Gastrocnemius medialis (tissue), 4 donors: Measurements from ENCODE around the gene KDM4B. TPM values are rescaled to one million over a fixed set of nuclear protein-coding genes. Genes with fewer than 3 reads are reported as not detected.
"Not testable (repeated sequence)": the region's sequence is repeated elsewhere in the genome, so short reads cannot be mapped to it uniquely, and the experiment has no call there.

ENCODE experiments used
- ATAC-seq, 2 donors: fragments of 150-250 bp; one replicate each; pipeline ENCODE4 v1.9.1; 2016
- DNase-seq, 2 donors: peaks; one replicate each; pipeline ENCODE4 v3.0.0-alpha.2; 2019
- H3K27ac ChIP-seq, 4 donors: fragments of 200-600 bp; sonication (generic); 1 replicate in 1 of 4; 2 replicates in 3 of 4; pipeline ENCODE4 v1.5.1; 2016 to 2018; ENCODE audit warnings: mild to moderate bottlenecking in 2 of 4, moderate library complexity in 1 of 4
- H3K27me3 ChIP-seq, 3 donors: fragments of 200-600 bp; sonication (generic) in 2 of 3; 1 replicate in 1 of 3; 2 replicates in 2 of 3; pipeline versions ENCODE4 v1.5.1 to v1.6.0; 2016 to 2019; ENCODE audit warnings: mild to moderate bottlenecking in 1 of 3, moderate library complexity in 1 of 3
- H3K36me3 ChIP-seq, 2 donors: fragments of 200-600 bp; sonication (generic) in 1 of 2; one replicate each; pipeline ENCODE4 v1.5.1; 2017 to 2018
- H3K4me1 ChIP-seq, 2 donors: fragments of 200-600 bp; sonication (generic) in 1 of 2; one replicate each; pipeline ENCODE4 v1.5.1; 2016 to 2017; ENCODE audit warnings: mild to moderate bottlenecking in 2 of 2
- H3K4me3 ChIP-seq, 4 donors: fragments of 200-600 bp; sonication (generic) in 3 of 4; 1 replicate in 1 of 4; 2 replicates in 3 of 4; pipeline ENCODE4 v1.5.1; 2016 to 2019; ENCODE audit warnings: mild to moderate bottlenecking in 2 of 4
- H3K9me3 ChIP-seq, 3 donors: fragments of 200-600 bp; sonication (generic) in 2 of 3; 1 replicate in 1 of 3; 2 replicates in 2 of 3; pipeline ENCODE4 v1.5.1; 2016 to 2019
- CTCF ChIP-seq, 5 experiments: fragments of 450-650 bp in 3 of 5; fragments of 200-600 bp in 2 of 5; sonication (generic) in 2 of 5; IDR thresholded peaks in 4 of 5; conservative IDR thresholded peaks in 1 of 5; 1 replicate in 4 of 5; 2 replicates in 1 of 5; pipeline ENCODE4 v1.5.1; 2016 to 2019; ENCODE audit warnings: antibody characterized with exemption in 5 of 5, mild to moderate bottlenecking in 3 of 5, moderate library complexity in 3 of 5
- POLR2A ChIP-seq, 2 donors: fragments of 450-650 bp; IDR thresholded peaks; one replicate each; pipeline ENCODE4 v1.6.1; 2017; ENCODE audit warnings: antibody characterized with exemption in 2 of 2, mild to moderate bottlenecking in 2 of 2, moderate library complexity in 2 of 2
- in situ Hi-C, 4 donors: fragments of 200-750 bp; cut with MboI; loops; one replicate each; pipeline versions ENCODE4 v1.15.0 to v1.8.0; 2017; ENCODE audit warnings: low sequenced_read_pairs in 4 of 4
- intact Hi-C: fragments of 100-400 bp; cut with DNase I; formaldehyde crosslinking; loops from one replicate; pipeline ENCODE4 v1.15.1; 2023; ENCODE audit warnings: low total_unique reads
- microRNA-seq, 2 donors: library from miRNA; unstranded; fragments of <30 nt; microRNA quantifications; one replicate each; pipeline ENCODE4, GENCODE V29; 2016; ENCODE audit warnings: borderline replicate concordance in 2 of 2
- total RNA-seq, 4 donors: library from RNA; depleted of rRNA; stranded (reverse); fragments of >200 nt; gene quantifications; one replicate each; pipeline versions ENCODE4 v1.1.0 to v1.2.3, GENCODE V29; 2016

KDM4B gene
- total RNA-seq, 4 donors from 2014 or later, result 40.9 to 61.4 (median 46.4) TPM

GRCh38 chr19:5194641-5195040 is 225.7 kb downstream of the KDM4B start:
- no peaks in the 10 kb centered on the region for H3K9me3 ChIP-seq
- TF ChIP-seq CTCF (IDR thresholded peaks at IDR 0.05 in 4 of 5, conservative IDR thresholded peaks at IDR 0.05 in 1 of 5) (no peak), POLR2A (IDR thresholded peaks at IDR 0.05) (no peak)
- in situ Hi-C loops (no loop called here), intact Hi-C loops (no loop called here)
- H3K4me3 ChIP-seq, result no peak overlapping the region
- no peak for DNase-seq
- H3K4me1 ChIP-seq, result no peaks in the 10 kb centered on the region
- no peak for ATAC-seq
- no peaks in the 10 kb centered on the region for H3K36me3 ChIP-seq
- H3K27me3 ChIP-seq, result no peaks in the 10 kb centered on the region
- no peak overlapping the region for H3K27ac ChIP-seq

DNA sequence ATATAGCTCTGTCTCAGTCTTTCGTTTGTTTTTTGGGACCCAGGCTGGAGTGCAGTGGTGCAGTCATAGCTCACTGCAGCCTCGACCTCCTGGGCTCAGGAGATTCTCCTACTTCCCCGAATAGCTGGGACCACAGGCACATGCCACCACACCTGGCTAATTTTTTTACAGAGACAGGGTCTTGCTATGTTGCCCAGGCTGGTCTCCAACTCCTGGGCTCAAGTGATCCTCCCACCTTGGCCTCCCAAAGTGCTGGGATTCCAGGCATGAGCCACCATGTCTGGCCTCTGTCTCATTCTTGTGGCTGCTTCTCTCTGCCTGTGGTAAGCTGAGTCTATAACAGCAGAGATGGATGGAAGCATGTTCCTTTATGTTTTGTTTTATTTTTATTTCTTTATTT is 226.7 kb downstream of the KDM4B start:
- H3K4me3 ChIP-seq, H3K9me3 ChIP-seq, H3K27ac ChIP-seq, H3K36me3 ChIP-seq, H3K4me1 ChIP-seq, ATAC-seq, H3K27me3 ChIP-seq, DNase-seq, in situ Hi-C loops, intact Hi-C loops: not testable (repeated sequence)

GRCh38 chr19:5196832-5197231 is 227.9 kb downstream of the KDM4B start:
- H3K27me3 ChIP-seq, result no peaks in the 10 kb centered on the region
- H3K36me3 ChIP-seq, result no peaks in the 10 kb centered on the region
- intact Hi-C loops, result no loop called here
- H3K27ac ChIP-seq, result no peak overlapping the region
- peaks cover 0 to 6% (median 0%) of the 10 kb centered on the region in 3 donors for H3K9me3 ChIP-seq
- H3K4me1 ChIP-seq, result no peaks in the 10 kb centered on the region
- ATAC-seq (no peak), DNase-seq (no peak)
- TF ChIP-seq CTCF (IDR thresholded peaks at IDR 0.05 in 4 of 5, conservative IDR thresholded peaks at IDR 0.05 in 1 of 5), result no peak
- H3K4me3 ChIP-seq, result no peak overlapping the region
- in situ Hi-C loops, result no loop called here

DNA sequence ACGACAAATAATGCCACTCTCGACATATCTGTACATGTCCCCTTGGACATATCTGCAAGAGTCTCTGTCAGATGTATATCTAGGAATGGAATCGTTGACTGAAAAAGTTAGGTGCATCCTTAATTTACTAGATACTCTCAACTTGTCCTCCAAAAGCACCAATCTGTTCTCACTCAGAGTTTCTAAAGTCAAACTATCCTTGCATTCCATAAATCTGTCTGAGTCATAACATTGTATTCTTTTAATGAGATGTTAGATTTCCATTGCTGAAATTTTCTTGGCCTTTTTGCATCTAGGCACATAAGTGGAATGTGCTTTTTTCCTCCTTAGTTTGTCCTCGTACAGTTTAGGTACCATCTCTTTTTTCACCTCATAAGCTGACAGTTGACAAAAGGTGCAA is 231.9 kb downstream of the KDM4B start:
- no peak for TF ChIP-seq CTCF (IDR thresholded peaks at IDR 0.05 in 4 of 5, conservative IDR thresholded peaks at IDR 0.05 in 1 of 5)
- TF ChIP-seq POLR2A (IDR thresholded peaks at IDR 0.05), result no peak
- H3K27me3 ChIP-seq, result no peaks in the 10 kb centered on the region
- H3K27ac ChIP-seq, result no peak overlapping the region
- no peak for DNase-seq
- no peaks in the 10 kb centered on the region for H3K36me3 ChIP-seq
- H3K4me1 ChIP-seq, result no peaks in the 10 kb centered on the region
- in situ Hi-C loops (no loop called here), intact Hi-C loops (no loop called here)
- no peak for ATAC-seq
- H3K9me3 ChIP-seq, result peaks cover 0 to 6% (median 0%) of the 10 kb centered on the region in 3 donors
- no peak overlapping the region for H3K4me3 ChIP-seq

DNA sequence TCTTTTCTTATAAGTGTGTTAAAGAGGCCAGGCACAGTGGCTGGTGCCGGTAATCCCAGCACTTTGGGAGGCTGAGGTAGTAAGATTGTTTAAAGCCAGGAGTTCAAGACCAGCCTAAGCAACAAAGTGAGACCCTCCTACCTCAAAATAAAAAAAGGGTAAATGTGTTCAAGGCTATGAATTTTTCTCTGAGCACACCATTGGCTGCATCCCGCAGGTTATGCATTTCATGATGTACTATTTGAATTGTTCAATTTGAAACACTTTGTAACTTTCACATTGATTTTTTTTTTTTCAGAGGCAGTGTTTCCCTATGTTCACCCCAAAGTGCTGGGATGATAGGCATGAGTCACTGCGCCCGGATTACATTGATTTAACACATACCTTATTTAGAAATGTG is 233.6 kb downstream of the KDM4B start:
- in situ Hi-C loops (no loop called here), intact Hi-C loops (no loop called here)
- Histone ChIP-seq H3K27ac (no peak overlapping the region), H3K36me3 (peaks cover 0 to 4% of the 10 kb centered on the region in 2 donors), H3K27me3 (no peaks in the 10 kb centered on the region), H3K4me3 (no peak overlapping the region), H3K9me3 (peaks cover 0 to 6% (median 0%) of the 10 kb centered on the region in 3 donors), H3K4me1 (no peaks in the 10 kb centered on the region)
- DNase-seq, result no peak
- no peak for TF ChIP-seq POLR2A (IDR thresholded peaks at IDR 0.05)
- TF ChIP-seq CTCF (IDR thresholded peaks at IDR 0.05 in 4 of 5, conservative IDR thresholded peaks at IDR 0.05 in 1 of 5), result no peak
- no peak for ATAC-seq

Small RNA genes within 50 kb of the gene (microRNA-seq; reads per million reads assigned to microRNA genes)
- gene MIR4747, result 0 reads per million in 2 donors

Other genes with a start within 250 kb of the KDM4B start
- gene DPP9, start 245.3 kb upstream of the KDM4B start, total RNA-seq, result 100 to 1,000 TPM in 3 of 4 donors, 10 to 100 TPM in 1; 92.6 to 208 (median 148) TPM
- gene FEM1A, start 177.4 kb upstream of the KDM4B start, total RNA-seq, result 100 to 1,000 TPM; 246 to 360 (median 300) TPM
- 10 to 100 TPM in 2 of 4 donors, 1 to 10 TPM in 2; 5.9 to 14.0 (median 9.0) TPM for gene TICAM1, start 137.4 kb upstream of the KDM4B start, total RNA-seq
- 100 to 1,000 TPM in 2 of 4 donors, 10 to 100 TPM in 2; 53.9 to 193 (median 92.5) TPM for gene PLIN3, start 101.4 kb upstream of the KDM4B start, total RNA-seq
- gene ARRDC5, start 66.2 kb upstream of the KDM4B start, total RNA-seq, result not detected
- under 1 TPM in 3 of 4 donors, not detected in 1; 0.12 to 0.72 (median 0.69) TPM for gene UHRF1, start 59.6 kb upstream of the KDM4B start, total RNA-seq